ENCODE data around the gene PDGFB. TPM values are rescaled to one million over a fixed set of nuclear protein-coding genes. Genes with fewer than 3 reads are reported as not detected.

Gene PDGFB
- total and polyA plus RNA-seq, 2 of the 4 experiments (the other 2 are of a cell fraction), result 0.07 TPM; not detected in 1

GRCh38 chr22:39263626-39264348 lies 19.0 kb upstream of the PDGFB start:
- WGBS, 2 experiments (ENCODE audit: extremely low coverage in 2 of 2, insufficient read length in 1 of 2), result 87% methylated on average over 4 of the region's 10 CpGs; no CpG with 5 or more reads in 1 of the 2 experiments
- DNase-seq, result no peak

More at GRCh38 chr22:39263626-39264348, 19.0 kb upstream of the PDGFB start:
- in situ Hi-C loops (cut with MboI; ENCODE audit: low sequenced_read_pairs) (no loop called here), dilution Hi-C loops (cut with HindIII; ENCODE audit: low sequenced_read_pairs, unreplicated experiment) (no loop called here), intact Hi-C loops (cut with micrococcal nuclease) (no loop called here)
- no peaks in the 10 kb centered on the region for H3K27me3 ChIP-seq (ENCODE audit: control insufficient read depth, insufficient read depth, low read length)
- no peak overlapping the region for H4K5ac ChIP-seq (ENCODE audit: low read depth, low read length)
- H3K79me1 ChIP-seq (ENCODE audit: low read depth in 1 of 2, low read length in 2 of 2), result no peaks in the 10 kb centered on the region
- ATAC-seq (ENCODE audit: low read depth), result no peak
- peak overlapping the region; percentile 8; the same call in 1 of the 2 replicates for H2AK5ac ChIP-seq (ENCODE audit: low read depth, low read length)
- no peak overlapping the region for H4K8ac ChIP-seq (ENCODE audit: low read depth in 2 of 2, low read length in 2 of 2)
- CTCF ChIA-PET, result no interaction called here
- TF ChIP-seq POLR2A (IDR thresholded peaks at IDR 0.05; ENCODE audit: low read depth, low read length) (no peak), USF2 (IDR thresholded peaks at IDR 0.05; ENCODE audit: low read depth, low read length) (no peak), MAZ (IDR thresholded peaks at IDR 0.05; ENCODE audit: borderline replicate concordance, low read depth, low read length) (no peak), NFE2L2 (IDR thresholded peaks at IDR 0.05; ENCODE audit: low read depth, low read length) (no peak), BHLHE40 (IDR thresholded peaks at IDR 0.05; ENCODE audit: low read depth, low read length) (no peak), RAD21 (IDR thresholded peaks at IDR 0.05; ENCODE audit: low read length) (no peak), SMC3 (IDR thresholded peaks at IDR 0.05; ENCODE audit: low read depth, low read length) (no peak), CEBPB (IDR thresholded peaks at IDR 0.05; ENCODE audit: low read depth, low read length) (no peak), MXI1 (IDR thresholded peaks at IDR 0.05; ENCODE audit: borderline replicate concordance, low read depth, low read length) (no peak), FOS (IDR thresholded peaks at IDR 0.05; ENCODE audit: low read depth, low read length) (no peak), ELK1 (IDR thresholded peaks at IDR 0.05; ENCODE audit: borderline replicate concordance, low read depth, low read length) (no peak), MAFK (IDR thresholded peaks at IDR 0.05; ENCODE audit: low read depth, low read length) (no peak), RFX5 (IDR thresholded peaks at IDR 0.05; ENCODE audit: low read depth, low read length) (no peak), CHD1 (IDR thresholded peaks at IDR 0.05; ENCODE audit: low read depth, low read length) (no peak), CTCF (conservative IDR thresholded peaks at IDR 0.05; ENCODE audit: low read depth, low read length) (no peak)
- no peak overlapping the region for H4K91ac ChIP-seq (ENCODE audit: insufficient read depth, low read depth, low read length)
- peaks cover 13% of the 10 kb centered on the region for H3K9me3 ChIP-seq (ENCODE audit: control insufficient read depth, insufficient read depth, low read length)
- no peak overlapping the region for H3K14ac ChIP-seq (replicated peaks; ENCODE audit: low read depth, low read length)
- no peaks in the 10 kb centered on the region for H3K36me3 ChIP-seq (ENCODE audit: control insufficient read depth, insufficient read depth, low read length)
- no peak overlapping the region for H2BK5ac ChIP-seq (ENCODE audit: low read depth, low read length, poor library complexity, severe bottlenecking)
- peaks cover 14% of the 10 kb centered on the region for H3K9me1 ChIP-seq (ENCODE audit: insufficient read depth, low read length)
- H2BK120ac ChIP-seq (ENCODE audit: low read depth, low read length), result no peak overlapping the region
- H3K4ac ChIP-seq (ENCODE audit: low read depth, low read length), result no peak overlapping the region
- H2BK20ac ChIP-seq (ENCODE audit: low read depth, low read length), result 0 out of 2 replicates have a peak overlapping the region, but pooled peaks have one; percentile 1
- H3K27ac ChIP-seq (ENCODE audit: insufficient read depth, low read length), result no peak overlapping the region
- no peak overlapping the region for H3K23ac ChIP-seq (ENCODE audit: low read depth, low read length)
- H2AFZ ChIP-seq (replicated peaks; ENCODE audit: low read length, poor library complexity), result no peak overlapping the region
- H3K4me2 ChIP-seq (ENCODE audit: low read depth, low read length), result no peak overlapping the region
- no TSS peak for BruUV-seq (replicated peaks)
- no peak overlapping the region for H2AK9ac ChIP-seq (replicated peaks; ENCODE audit: low read depth, low read length, poor library complexity)
- H3K4me3 ChIP-seq (ENCODE audit: insufficient read depth, low read depth, low read length), result no peak overlapping the region
- H3K4me1 ChIP-seq (ENCODE audit: control insufficient read depth, insufficient read depth, low read length), result no peaks in the 10 kb centered on the region
- no peaks in the 10 kb centered on the region for H4K20me1 ChIP-seq (ENCODE audit: insufficient read depth, low read length)
- POLR2A ChIA-PET (ENCODE audit: unreplicated experiment), result no interaction called here
- H3K56ac ChIP-seq (ENCODE audit: extremely low read depth, insufficient read depth, low read length), result no peak overlapping the region
- H3K18ac ChIP-seq (ENCODE audit: low read depth, low read length), result no peak overlapping the region
- no peak overlapping the region for H2BK15ac ChIP-seq (ENCODE audit: low read depth, low read length)
- no peak overlapping the region for H3K9ac ChIP-seq (ENCODE audit: low read depth, low read length)

All from IMR-90 (cell line).